Activated T-helper 1 cell treated with anti-CD3 and anti-CD28 coated beads, Interleukin-12 subunit alpha, Interleukin-12 subunit beta, Interleukin-2, Interleukin-4 antibody, amounts not matched to agents 30 ng/mL and 10 ng/mL and 1 ng/mL, durations not matched to agents 14 hours and 24 hours and 36 hours (primary cell): ENCODE measurements around the gene RTKN2. TPM values are rescaled to one million over a fixed set of nuclear protein-coding genes. Genes with fewer than 3 reads are reported as not detected.
A peak's percentile ranks its signal among the peaks of the same experiment; 100 is the strongest.

ENCODE experiments used
- DNase-seq: peaks from one replicate; pipeline ENCODE4 v3.0.0; 2021; ENCODE audit warnings: low spot score
- H3K27ac Mint-ChIP-seq: one replicate; pipeline ENCODE4 v1.8.0; 2021; ENCODE audit warnings: mild to moderate bottlenecking, mixed read lengths
- H3K27me3 Mint-ChIP-seq: one replicate; pipeline ENCODE4 v1.8.0; 2022; ENCODE audit warnings: mild to moderate bottlenecking, moderate library complexity, mixed read lengths; ENCODE audit not compliant: insufficient read depth
- H3K36me3 Mint-ChIP-seq: one replicate; pipeline ENCODE4 v1.8.0; 2021; ENCODE audit warnings: low read depth, mixed read lengths
- H3K4me1 Mint-ChIP-seq: one replicate; pipeline ENCODE4 v1.8.0; 2021; ENCODE audit warnings: low read depth, mixed read lengths
- H3K4me3 Mint-ChIP-seq: one replicate; pipeline ENCODE4 v1.8.0; 2021; ENCODE audit warnings: mild to moderate bottlenecking, moderate library complexity, mixed read lengths
- H3K9me3 Mint-ChIP-seq: one replicate; pipeline ENCODE4 v1.8.0; 2021; ENCODE audit warnings: mixed read lengths
- intact Hi-C: fragments of 100-400 bp; cut with micrococcal nuclease; formaldehyde crosslinking; loops from one replicate; pipeline ENCODE4 v1.15.1; 2024
- total RNA-seq: library from RNA; stranded (reverse); gene quantifications from 2 replicates; pipeline ENCODE4 v1.2.3, GENCODE V29; 2022

RTKN2 gene
- total RNA-seq, 1 donor from 2014 or later = 3.0 TPM

GRCh38 chr10:62180677-62181076 is 88.0 kb downstream of the RTKN2 start:
- H3K4me1 Mint-ChIP-seq = peaks cover 82% of the 10 kb centered on the region
- intact Hi-C loops = loop anchor here (5.0 kb wide), 2 partner anchors 347 to 817 kb away; no protein-coding TSS in a partner anchor
- no peak for DNase-seq
- peaks cover 47% of the 10 kb centered on the region for H3K9me3 Mint-ChIP-seq
- H3K27me3 Mint-ChIP-seq = no peaks in the 10 kb centered on the region
- H3K4me3 Mint-ChIP-seq = no peak overlapping the region
- H3K27ac Mint-ChIP-seq = peak overlapping the region; percentile 91
- H3K36me3 Mint-ChIP-seq = peaks cover 32% of the 10 kb centered on the region

- Mint-ChIP-seq H3K9me3 (peaks cover 47% of the 10 kb centered on the region), H3K4me3 (no peak overlapping the region), H3K27me3 (no peaks in the 10 kb centered on the region), H3K4me1 (peaks cover 73% of the 10 kb centered on the region), H3K27ac (peak overlapping the region; percentile 41), H3K36me3 (peaks cover 35% of the 10 kb centered on the region)
- no peak for DNase-seq
- intact Hi-C loops = no loop called here
Measured at GRCh38 chr10:62178568-62178967, 90.1 kb downstream of the RTKN2 start.

- H3K27ac Mint-ChIP-seq = no peak overlapping the region
- intact Hi-C loops = no loop called here
- peaks cover 58% of the 10 kb centered on the region for H3K9me3 Mint-ChIP-seq
- no peak overlapping the region for H3K4me3 Mint-ChIP-seq
- H3K4me1 Mint-ChIP-seq = peaks cover 62% of the 10 kb centered on the region
- H3K36me3 Mint-ChIP-seq = peaks cover 46% of the 10 kb centered on the region
- no peaks in the 10 kb centered on the region for H3K27me3 Mint-ChIP-seq
- no peak for DNase-seq
Measured at GRCh38 chr10:62177111-62177510, 91.5 kb downstream of the RTKN2 start.

- peaks cover 36% of the 10 kb centered on the region for H3K36me3 Mint-ChIP-seq
- no peak for DNase-seq
- H3K4me1 Mint-ChIP-seq = peaks cover 45% of the 10 kb centered on the region
- H3K27ac Mint-ChIP-seq = peak overlapping the region; percentile 35
- H3K4me3 Mint-ChIP-seq = peak overlapping the region; percentile 24
- H3K27me3 Mint-ChIP-seq = no peaks in the 10 kb centered on the region
- H3K9me3 Mint-ChIP-seq = peaks cover 50% of the 10 kb centered on the region
- intact Hi-C loops = no loop called here
Measured at GRCh38 chr10:62175251-62175650, 93.4 kb downstream of the RTKN2 start.

- no peak for DNase-seq
- Mint-ChIP-seq H3K27me3 (no peaks in the 10 kb centered on the region), H3K9me3 (peaks cover 35% of the 10 kb centered on the region), H3K4me1 (peaks cover 31% of the 10 kb centered on the region), H3K36me3 (peaks cover 26% of the 10 kb centered on the region), H3K4me3 (no peak overlapping the region), H3K27ac (no peak overlapping the region)
- intact Hi-C loops = no loop called here
Measured at GRCh38 chr10:62172465-62172864, 96.2 kb downstream of the RTKN2 start.

GRCh38 chr10:62171791-62172190 is 96.9 kb downstream of the RTKN2 start:
- intact Hi-C loops = no loop called here
- no peak overlapping the region for H3K27ac Mint-ChIP-seq
- H3K9me3 Mint-ChIP-seq = peaks cover 28% of the 10 kb centered on the region
- peaks cover 26% of the 10 kb centered on the region for H3K36me3 Mint-ChIP-seq
- no peak for DNase-seq
- H3K27me3 Mint-ChIP-seq = no peaks in the 10 kb centered on the region
- H3K4me3 Mint-ChIP-seq = no peak overlapping the region
- peaks cover 30% of the 10 kb centered on the region for H3K4me1 Mint-ChIP-seq

- intact Hi-C loops = no loop called here
- H3K36me3 Mint-ChIP-seq = peaks cover 26% of the 10 kb centered on the region
- DNase-seq = no peak
- no peaks in the 10 kb centered on the region for H3K27me3 Mint-ChIP-seq
- H3K9me3 Mint-ChIP-seq = peaks cover 21% of the 10 kb centered on the region
- H3K27ac Mint-ChIP-seq = no peak overlapping the region
- H3K4me1 Mint-ChIP-seq = peaks cover 29% of the 10 kb centered on the region
- no peak overlapping the region for H3K4me3 Mint-ChIP-seq
Measured at GRCh38 chr10:62170732-62171131, 97.9 kb downstream of the RTKN2 start.

- Mint-ChIP-seq H3K9me3 (peaks cover 3% of the 10 kb centered on the region), H3K27me3 (no peaks in the 10 kb centered on the region), H3K4me1 (peaks cover 12% of the 10 kb centered on the region), H3K4me3 (no peak overlapping the region), H3K27ac (no peak overlapping the region), H3K36me3 (peaks cover 2% of the 10 kb centered on the region)
- intact Hi-C loops = loop anchor here (1.0 kb wide), 1 partner anchor 8 kb away; no protein-coding TSS in a partner anchor
- no peak for DNase-seq
Measured at GRCh38 chr10:62166331-62167131, 102.1 kb downstream of the RTKN2 start.

GRCh38 chr10:62165803-62166202 is 102.8 kb downstream of the RTKN2 start:
- Mint-ChIP-seq H3K27me3 (no peaks in the 10 kb centered on the region), H3K27ac (no peak overlapping the region), H3K9me3 (no peaks in the 10 kb centered on the region), H3K4me1 (peaks cover 12% of the 10 kb centered on the region), H3K4me3 (no peak overlapping the region), H3K36me3 (peaks cover 2% of the 10 kb centered on the region)
- DNase-seq = no peak
- intact Hi-C loops = loop anchor here (1.0 kb wide), 1 partner anchor 8 kb away; no protein-coding TSS in a partner anchor

- H3K27me3 Mint-ChIP-seq = no peaks in the 10 kb centered on the region
- DNase-seq = no peak
- peaks cover 2% of the 10 kb centered on the region for H3K36me3 Mint-ChIP-seq
- no peak overlapping the region for H3K27ac Mint-ChIP-seq
- H3K9me3 Mint-ChIP-seq = no peaks in the 10 kb centered on the region
- H3K4me3 Mint-ChIP-seq = no peak overlapping the region
- H3K4me1 Mint-ChIP-seq = peaks cover 12% of the 10 kb centered on the region
- intact Hi-C loops = no loop called here
Measured at GRCh38 chr10:62163024-62163423, 105.6 kb downstream of the RTKN2 start.

- peaks cover 12% of the 10 kb centered on the region for H3K4me1 Mint-ChIP-seq
- DNase-seq = no peak
- no peak overlapping the region for H3K4me3 Mint-ChIP-seq
- peaks cover 2% of the 10 kb centered on the region for H3K36me3 Mint-ChIP-seq
- intact Hi-C loops = no loop called here
- no peaks in the 10 kb centered on the region for H3K9me3 Mint-ChIP-seq
- no peak overlapping the region for H3K27ac Mint-ChIP-seq
- H3K27me3 Mint-ChIP-seq = no peaks in the 10 kb centered on the region
Measured at GRCh38 chr10:62162261-62162981, 106.2 kb downstream of the RTKN2 start.

GRCh38 chr10:62159351-62159750 is 109.3 kb downstream of the RTKN2 start:
- no peak overlapping the region for H3K27ac Mint-ChIP-seq
- H3K27me3 Mint-ChIP-seq = no peaks in the 10 kb centered on the region
- no peak for DNase-seq
- H3K4me1 Mint-ChIP-seq = no peaks in the 10 kb centered on the region
- H3K9me3 Mint-ChIP-seq = peaks cover 8% of the 10 kb centered on the region
- intact Hi-C loops = loop anchor here (5.0 kb wide), 1 partner anchor 37 kb away; no protein-coding TSS in a partner anchor
- H3K4me3 Mint-ChIP-seq = no peak overlapping the region
- H3K36me3 Mint-ChIP-seq = peaks cover 5% of the 10 kb centered on the region

- Mint-ChIP-seq H3K4me3 (no peak overlapping the region), H3K4me1 (no peaks in the 10 kb centered on the region), H3K27me3 (no peaks in the 10 kb centered on the region), H3K27ac (no peak overlapping the region), H3K9me3 (peaks cover 13% of the 10 kb centered on the region), H3K36me3 (peaks cover 6% of the 10 kb centered on the region)
- DNase-seq = no peak
- intact Hi-C loops = loop anchor here (5.0 kb wide), 1 partner anchor 35 kb away; no protein-coding TSS in a partner anchor
Measured at GRCh38 chr10:62157601-62158000, 111.0 kb downstream of the RTKN2 start.
